HL-60/S4 (cell line): ENCODE results near the gene RASD2.

Source experiments
- in situ Hi-C: fragments of 300-500 bp; cut with MboI; formaldehyde crosslinking; loops from 2 replicates; pipeline ENCODE4 v1.14.3; 2022; ENCODE audit warnings: low sequenced_read_pairs

RASD2 gene

GRCh38 chr22:35518811-35519210, 21.8 kb upstream of the RASD2 start:
- in situ Hi-C loops: no loop called here

DNA sequence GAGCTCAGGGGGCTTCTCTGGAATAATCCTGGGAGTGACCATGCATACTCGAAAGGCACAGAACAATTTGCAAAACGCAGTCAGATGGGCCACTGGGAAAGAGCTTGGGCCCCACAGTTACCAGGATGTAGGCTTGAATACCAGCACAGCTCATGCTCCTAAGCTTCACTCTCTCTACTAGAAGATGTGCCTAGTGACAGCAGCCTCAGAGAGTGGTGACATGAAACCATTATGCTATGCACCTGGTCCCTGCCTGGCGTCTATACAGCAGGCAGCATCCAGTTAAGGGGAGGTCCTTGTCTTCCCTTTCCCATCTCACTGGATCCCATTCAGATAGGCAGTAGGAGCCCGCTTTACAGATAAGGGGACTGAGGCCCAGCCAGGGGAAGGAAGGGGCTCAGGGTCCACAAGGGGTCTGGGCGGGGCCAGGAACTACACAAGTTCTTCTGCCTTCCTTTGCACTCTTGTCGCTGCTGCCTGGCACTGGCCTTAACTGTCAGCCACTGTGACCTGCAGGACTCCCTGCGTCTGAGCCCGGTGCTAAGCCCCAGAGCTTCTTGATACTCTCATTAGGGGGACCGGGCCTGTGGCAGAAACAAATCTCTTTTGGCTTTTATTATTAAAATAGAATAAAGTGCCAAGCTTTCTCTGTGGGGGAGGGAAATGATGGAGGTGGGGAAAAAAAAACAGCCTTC, 21.2 kb upstream of the RASD2 start:
- in situ Hi-C loops: no loop called here

DNA sequence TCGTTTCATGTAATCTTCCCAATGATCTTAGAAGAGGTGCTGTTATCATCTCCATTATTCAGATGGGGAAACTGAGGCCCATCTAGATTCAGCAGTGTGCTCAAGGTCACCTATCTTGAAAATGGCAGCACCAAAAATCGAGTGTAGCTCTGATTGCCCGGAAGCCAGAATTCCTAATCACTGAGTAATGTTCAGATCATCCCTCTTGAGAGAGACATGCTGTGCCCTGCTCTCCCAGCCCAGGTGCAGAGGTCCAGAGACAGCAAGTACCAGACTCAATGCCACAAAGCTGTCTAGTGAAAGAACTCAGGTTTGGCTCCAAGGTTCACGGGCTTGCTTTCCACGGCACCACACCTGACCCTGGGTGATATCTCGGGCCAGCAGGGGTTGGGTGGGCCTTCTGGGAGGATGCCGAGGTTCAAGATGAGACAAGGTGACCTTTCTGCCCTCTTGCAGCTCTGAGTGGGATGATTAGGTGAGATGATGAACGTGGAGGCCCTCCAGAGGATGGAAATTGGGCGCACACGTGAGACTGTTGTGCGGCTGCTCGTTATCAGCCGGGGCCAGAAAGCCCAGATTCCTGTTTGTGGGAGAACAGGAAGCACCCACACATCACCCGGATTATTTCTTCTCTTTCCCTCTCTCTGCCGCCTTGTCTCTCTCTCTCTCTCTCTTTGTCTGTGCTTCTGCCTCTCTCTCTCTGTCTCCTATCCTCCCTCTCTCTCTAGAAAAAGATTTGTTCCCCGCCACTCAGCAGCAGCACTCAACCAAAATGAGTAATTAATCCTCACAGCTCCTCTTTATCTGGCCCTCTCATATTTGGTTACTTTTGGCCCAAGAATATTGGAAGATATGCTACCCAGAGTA, 19.0 kb upstream of the RASD2 start:
- in situ Hi-C loops: no loop called here

DNA sequence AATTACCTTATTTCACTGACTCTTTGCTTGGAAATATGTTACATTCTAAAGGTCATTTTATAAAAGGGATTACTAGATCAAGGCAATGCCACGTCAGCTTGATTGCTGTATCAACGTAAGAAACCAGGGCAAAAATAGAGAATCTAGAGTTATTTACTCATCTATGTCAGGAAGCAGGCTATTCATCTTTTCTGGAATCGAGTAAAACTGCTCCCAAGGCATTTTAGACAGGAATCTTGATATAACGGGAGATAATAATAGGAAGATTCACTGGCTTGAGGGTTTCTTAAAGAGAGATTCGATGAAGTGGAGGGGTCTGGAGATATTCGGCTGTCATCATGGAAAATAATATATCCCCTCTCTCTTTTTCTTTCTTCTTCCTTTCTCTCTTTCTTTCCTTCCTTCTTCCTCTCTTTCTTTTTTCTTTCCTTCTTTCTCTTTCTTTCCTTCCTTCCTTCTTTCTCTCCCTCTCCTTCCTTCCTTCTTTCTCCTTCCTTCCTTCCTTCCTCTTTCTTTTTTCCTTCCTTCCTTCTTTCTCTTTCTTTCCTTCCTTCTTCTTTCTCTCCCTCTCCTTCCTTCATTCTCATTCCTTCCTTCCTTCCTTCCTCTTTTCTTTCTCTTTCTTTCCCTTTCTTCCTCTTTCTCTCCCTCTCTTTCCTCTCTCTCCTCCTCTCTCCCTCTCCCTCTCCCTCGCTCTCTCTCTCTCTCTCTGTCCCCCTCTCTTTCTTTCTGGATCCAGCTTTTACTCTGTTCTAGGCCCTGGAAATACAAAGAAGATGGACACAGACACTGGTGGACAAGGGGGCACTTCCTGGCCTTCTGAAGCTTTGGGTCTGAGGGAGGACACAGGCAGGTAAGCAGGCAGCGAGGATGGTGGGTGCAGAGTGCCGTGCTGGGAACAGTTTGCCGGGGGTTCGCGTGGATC, 18.1 kb upstream of the RASD2 start:
- in situ Hi-C loops: no loop called here

DNA sequence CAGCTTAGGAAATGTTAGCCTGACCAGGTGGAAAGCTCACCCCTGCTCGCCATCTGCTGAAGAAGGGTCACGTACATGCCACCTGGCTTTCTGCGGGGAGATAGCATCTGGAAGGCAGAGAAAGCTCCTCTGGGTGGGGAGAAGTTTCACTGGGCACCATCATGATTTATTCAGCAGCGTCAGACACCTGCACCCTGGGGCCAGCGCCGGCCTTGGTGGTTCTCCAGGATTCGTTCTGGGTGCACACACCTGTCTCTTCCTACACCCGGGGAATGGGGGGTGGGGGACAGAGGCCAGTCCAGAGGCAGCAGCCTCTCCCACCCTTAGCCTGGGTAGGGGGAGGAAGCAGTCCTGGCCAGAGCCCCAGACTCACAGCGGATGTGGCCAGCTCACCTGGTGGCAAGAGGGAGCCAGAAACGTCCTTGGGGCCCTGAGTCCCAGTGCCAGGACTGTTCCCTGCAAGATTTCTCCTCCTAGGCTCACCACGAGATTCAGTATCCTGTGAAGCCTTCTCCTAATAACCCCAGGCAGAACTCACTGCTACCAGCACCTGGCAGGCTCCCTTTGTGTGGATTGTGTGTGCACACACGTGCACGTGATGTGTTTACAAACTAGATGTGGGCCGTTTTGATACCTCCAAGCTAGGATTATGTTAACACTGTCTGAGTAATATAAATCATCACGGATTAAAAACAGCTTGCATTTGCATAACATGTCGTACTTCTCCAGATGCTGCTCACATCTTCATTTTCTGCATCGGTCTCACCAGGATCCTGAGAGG, 17.3 kb upstream of the RASD2 start:
- in situ Hi-C loops: no loop called here

GRCh38 chr22:35524966-35525686, 15.5 kb upstream of the RASD2 start:
- in situ Hi-C loops: no loop called here

- in situ Hi-C loops: no loop called here
Measured at GRCh38 chr22:35525687-35526332, 14.8 kb upstream of the RASD2 start.

- in situ Hi-C loops: no loop called here
Measured at GRCh38 chr22:35526333-35526979, 14.2 kb upstream of the RASD2 start.

DNA sequence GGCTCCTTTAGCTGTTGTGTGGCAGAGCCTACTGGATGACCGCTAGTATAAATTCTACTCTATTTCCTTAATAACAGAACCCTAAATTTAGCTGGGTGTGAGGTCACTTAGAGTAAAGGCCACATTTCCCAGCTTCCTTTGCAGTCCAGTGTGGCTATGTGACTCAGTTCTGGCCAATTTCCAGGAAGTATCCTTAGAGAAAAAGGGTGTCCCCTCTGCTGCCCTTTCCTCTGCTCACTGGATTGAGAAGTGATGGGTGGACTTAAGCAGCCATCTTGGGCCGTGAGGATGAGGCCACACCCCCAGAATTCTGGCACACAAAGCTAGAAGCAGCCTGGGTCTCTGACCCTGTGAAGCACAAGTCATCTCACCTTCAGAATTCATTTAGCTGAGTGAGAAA, 11.7 kb upstream of the RASD2 start:
- in situ Hi-C loops: no loop called here

GRCh38 chr22:35530700-35531099, 9.9 kb upstream of the RASD2 start:
- in situ Hi-C loops: no loop called here

DNA sequence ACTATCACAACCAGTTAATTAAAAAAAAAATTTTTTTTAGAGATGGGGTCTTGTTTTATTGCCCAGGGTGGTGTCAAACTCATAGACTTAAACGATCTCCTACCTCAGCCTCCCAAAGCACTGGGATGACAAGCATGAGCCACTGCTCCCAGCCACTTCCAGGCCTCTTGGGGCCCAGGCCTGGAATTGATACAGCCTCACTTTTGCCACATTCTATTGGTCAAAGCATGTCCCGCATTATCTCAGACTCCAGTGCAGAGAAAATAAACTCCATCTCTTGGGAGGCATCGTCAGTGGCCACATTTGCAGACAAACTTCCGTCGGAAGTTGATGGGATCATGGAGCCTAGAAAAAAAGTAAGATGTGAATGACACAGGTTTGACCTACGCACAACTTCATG, 9.4 kb upstream of the RASD2 start:
- in situ Hi-C loops: no loop called here

DNA sequence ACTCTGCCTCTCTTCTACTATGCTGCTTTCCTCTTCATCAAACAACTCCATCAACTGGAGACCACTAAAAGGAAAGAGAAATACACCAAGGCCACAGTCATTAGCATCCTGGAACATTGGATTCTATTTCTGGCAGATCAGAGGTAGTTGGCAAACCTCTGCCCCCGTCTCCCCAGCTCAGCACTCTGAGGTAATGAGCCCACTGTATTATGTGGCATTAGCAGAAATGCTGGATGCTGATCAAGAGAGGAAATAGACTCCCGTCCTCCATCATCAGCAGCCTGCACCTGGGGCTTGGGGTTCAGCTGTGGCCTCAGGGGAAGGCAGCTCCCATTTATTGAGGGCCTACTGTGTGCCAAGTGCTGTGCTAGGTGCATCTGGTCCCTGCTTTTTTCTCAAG, 9.0 kb upstream of the RASD2 start:
- in situ Hi-C loops: no loop called here

- in situ Hi-C loops: no loop called here
Measured at GRCh38 chr22:35533365-35534029, 7.1 kb upstream of the RASD2 start.

DNA sequence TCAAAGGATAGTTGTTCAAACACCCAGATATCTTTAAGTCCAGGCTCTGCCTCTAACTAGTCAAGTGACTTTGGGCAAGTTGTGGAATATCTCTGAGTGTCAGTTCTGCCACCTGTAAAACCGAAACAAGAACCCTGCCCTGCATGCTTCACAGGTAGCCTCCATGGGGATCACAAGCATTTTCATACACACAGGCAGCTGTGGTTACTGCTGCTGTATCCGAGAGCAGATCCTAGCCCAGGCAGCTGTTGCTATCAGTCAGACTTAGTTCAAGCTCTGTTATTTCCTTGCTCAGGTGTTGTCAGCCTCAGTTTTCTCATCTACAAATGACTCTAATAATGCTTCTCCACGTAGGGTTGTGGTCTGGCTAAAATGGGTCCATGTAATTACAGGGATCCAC, 6.5 kb upstream of the RASD2 start:
- in situ Hi-C loops: no loop called here

- in situ Hi-C loops: no loop called here
Measured at GRCh38 chr22:35537232-35537631, 3.4 kb upstream of the RASD2 start.

GRCh38 chr22:35538801-35539321, 1.8 kb upstream of the RASD2 start:
- in situ Hi-C loops: no loop called here

- in situ Hi-C loops: no loop called here
Measured at GRCh38 chr22:35539487-35539886, 1.1 kb upstream of the RASD2 start.

DNA sequence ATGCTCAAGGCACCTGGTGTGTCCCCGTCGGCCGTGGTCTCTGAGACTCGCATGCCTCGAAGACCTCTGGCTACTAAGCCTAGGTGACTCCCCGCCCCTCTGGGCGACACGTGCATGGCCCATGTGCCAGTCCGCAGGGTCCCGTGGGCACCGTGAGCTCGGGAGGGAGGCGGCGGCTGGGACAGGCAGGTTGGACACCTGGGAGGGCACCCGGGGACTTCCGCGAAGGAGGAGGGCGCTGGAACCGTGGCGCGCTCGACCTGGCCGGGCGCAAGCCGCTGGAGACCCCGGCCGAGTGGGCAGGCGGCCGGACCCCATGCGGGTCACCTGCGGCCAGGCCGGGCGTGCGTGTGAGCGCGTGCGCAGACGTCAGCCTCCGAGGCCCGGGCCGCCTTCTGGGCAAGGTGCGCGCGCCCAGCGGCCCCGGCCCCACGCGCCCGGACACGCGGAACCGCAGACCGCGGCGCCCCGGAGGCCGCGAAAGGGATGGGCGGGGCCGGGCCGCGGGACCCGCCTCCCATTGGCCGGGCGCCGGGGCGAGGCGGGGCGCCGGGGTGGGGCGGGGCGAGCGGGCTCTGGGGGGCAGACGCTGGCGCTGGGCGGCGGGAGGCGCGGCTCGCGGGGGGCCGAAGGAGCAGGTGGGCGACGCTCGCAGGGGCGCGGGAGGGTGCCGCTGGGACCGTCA, 579 bp upstream of the RASD2 start:
- in situ Hi-C loops: no loop called here
